Spleen (tissue), 7 donors: ENCODE measurements around the gene CASP10.

Experiments used
- CTCF ChIP-seq, 11 experiments: fragments of 200-600 bp in 7 of 11; fragments of 450-650 bp in 4 of 11; sonication (generic) in 4 of 11; IDR thresholded peaks in 8 of 11; conservative IDR thresholded peaks in 3 of 11; 1 replicate in 7 of 11; 2 replicates in 4 of 11; pipeline versions ENCODE4 v1.4.0 to v1.8.0; 2016 to 2021; ENCODE audit warnings: antibody characterized with exemption in 11 of 11, inconsistent platforms in 4 of 11, mild to moderate bottlenecking in 1 of 11
- POLR2A ChIP-seq, 3 donors: fragments of 450-650 bp; IDR thresholded peaks; one replicate each; pipeline ENCODE4 v1.5.1; 2017; ENCODE audit warnings: antibody characterized with exemption in 3 of 3, mild to moderate bottlenecking in 1 of 3
- POLR2AphosphoS5 ChIP-seq, 3 donors: sonication (generic); formaldehyde crosslinking; IDR thresholded peaks; one replicate each; pipeline ENCODE4 v1.5.1; 2017; ENCODE audit warnings: antibody characterized with exemption in 3 of 3
- donor health status: DM: no; HTN: no; CAD: no; lungs with moderate emphysema.
- donor health status: DM: no; HTN: no; CAD: no.
- donor health status: DM: no; HTN: no; CAD: no.

GRCh38 chr2:201199847-201200246 lies 16.9 kb downstream of the CASP10 start:
- TF ChIP-seq CTCF (IDR thresholded peaks at IDR 0.05 in 8 of 11, conservative IDR thresholded peaks at IDR 0.05 in 3 of 11) (no peak), POLR2AphosphoS5 (IDR thresholded peaks at IDR 0.05) (no peak), POLR2A (IDR thresholded peaks at IDR 0.05) (no peak)
